ENCODE measurements around the gene GNG11.

- TF ChIP-seq CTCF (conservative IDR thresholded peaks at IDR 0.05 in 1 of 2, IDR thresholded peaks at IDR 0.05 in 1 of 2; ENCODE audit: low read depth in 1 of 2, low read length in 2 of 2): no peak
- TF ChIP-seq EZH2 (IDR thresholded peaks at IDR 0.05; ENCODE audit: low read length, missing control alignments): no peak
Measured at GRCh38 chr7:93964813-93965212, 43.3 kb downstream of the GNG11 start.
